ENCODE measurements around the gene PDXP.

PDXP gene

GRCh38 chr22:37674951-37675929 lies 16.7 kb downstream of the PDXP start, which contains the start of gene LGALS1:
Gene LGALS1 (plus strand): TSS chr22:37675636. CDS start chr22:37675703, 67 bp downstream.
- peak within 1 kb of the TSS; percentile 81 to 89 for H3K9ac ChIP-seq (ENCODE audit: low read length in 2 of 2)
- H3K9me3 ChIP-seq (ENCODE audit: control insufficient read depth in 2 of 2, low read length in 2 of 2), result no peaks in the 10 kb centered on the region
- peak within 1 kb of the TSS; percentile 94 for H3K27ac ChIP-seq (ENCODE audit: low read length)
- H3K36me3 ChIP-seq (ENCODE audit: control insufficient read depth in 2 of 2, insufficient read depth in 2 of 2, low read length in 2 of 2), result peaks cover 8 to 11% of the 10 kb centered on the region in 2 donors
- peaks cover 51% of the 10 kb centered on the region for H3K4me1 ChIP-seq (ENCODE audit: control insufficient read depth, insufficient read depth, low read length)
- peak within 1 kb of the TSS; percentile 87 to 94 for H3K4me3 ChIP-seq (ENCODE audit: low read length in 2 of 2)
- H3K27me3 ChIP-seq (ENCODE audit: control insufficient read depth in 1 of 2, insufficient read depth in 2 of 2, low read length in 2 of 2), result no peaks in the 10 kb centered on the region

- peak overlapping the region; percentile 94 for H3K27ac ChIP-seq (ENCODE audit: low read length)
- peaks cover 8 to 11% of the 10 kb centered on the region in 2 donors for H3K36me3 ChIP-seq (ENCODE audit: control insufficient read depth in 2 of 2, insufficient read depth in 2 of 2, low read length in 2 of 2)
- no peaks in the 10 kb centered on the region for H3K27me3 ChIP-seq (ENCODE audit: control insufficient read depth in 1 of 2, insufficient read depth in 2 of 2, low read length in 2 of 2)
- no peaks in the 10 kb centered on the region for H3K9me3 ChIP-seq (ENCODE audit: control insufficient read depth in 2 of 2, low read length in 2 of 2)
- peak overlapping the region; percentile 87 to 94 for H3K4me3 ChIP-seq (ENCODE audit: low read length in 2 of 2)
- H3K4me1 ChIP-seq (ENCODE audit: control insufficient read depth, insufficient read depth, low read length), result peaks cover 56% of the 10 kb centered on the region
- peak overlapping the region; percentile 81 to 89 for H3K9ac ChIP-seq (ENCODE audit: low read length in 2 of 2)
Observed at GRCh38 chr22:37675930-37676735, 17.6 kb downstream of the PDXP start.

- Histone ChIP-seq H3K27me3 (ENCODE audit: control insufficient read depth in 1 of 2, insufficient read depth in 2 of 2, low read length in 2 of 2) (no peaks in the 10 kb centered on the region), H3K4me1 (ENCODE audit: control insufficient read depth, insufficient read depth, low read length) (peaks cover 64% of the 10 kb centered on the region), H3K36me3 (ENCODE audit: control insufficient read depth in 2 of 2, insufficient read depth in 2 of 2, low read length in 2 of 2) (peaks cover 8 to 11% of the 10 kb centered on the region in 2 donors), H3K27ac (ENCODE audit: low read length) (peak overlapping the region; percentile 94), H3K9me3 (ENCODE audit: control insufficient read depth in 2 of 2, low read length in 2 of 2) (no peaks in the 10 kb centered on the region), H3K9ac (ENCODE audit: low read length in 2 of 2) (peak overlapping the region; percentile 80 to 81), H3K4me3 (ENCODE audit: low read length in 2 of 2) (peak overlapping the region; percentile 87 to 94)
Observed at GRCh38 chr22:37676736-37677492, 18.4 kb downstream of the PDXP start.

GRCh38 chr22:37677493-37677974 lies 19.0 kb downstream of the PDXP start:
- peaks cover 8 to 11% of the 10 kb centered on the region in 2 donors for H3K36me3 ChIP-seq (ENCODE audit: control insufficient read depth in 2 of 2, insufficient read depth in 2 of 2, low read length in 2 of 2)
- H3K27ac ChIP-seq (ENCODE audit: low read length), result peak overlapping the region; percentile 94
- no peaks in the 10 kb centered on the region for H3K9me3 ChIP-seq (ENCODE audit: control insufficient read depth in 2 of 2, low read length in 2 of 2)
- H3K4me1 ChIP-seq (ENCODE audit: control insufficient read depth, insufficient read depth, low read length), result peaks cover 61% of the 10 kb centered on the region
- peak overlapping the region; percentile 87 to 94 for H3K4me3 ChIP-seq (ENCODE audit: low read length in 2 of 2)
- H3K27me3 ChIP-seq (ENCODE audit: control insufficient read depth in 1 of 2, insufficient read depth in 2 of 2, low read length in 2 of 2), result no peaks in the 10 kb centered on the region
- H3K9ac ChIP-seq (ENCODE audit: low read length in 2 of 2), result peak overlapping the region; percentile 58 to 81

- peaks cover 53% of the 10 kb centered on the region for H3K4me1 ChIP-seq (ENCODE audit: control insufficient read depth, insufficient read depth, low read length)
- H3K4me3 ChIP-seq (ENCODE audit: low read length in 2 of 2), result peak overlapping the region; percentile 19 to 54
- no peaks in the 10 kb centered on the region for H3K9me3 ChIP-seq (ENCODE audit: control insufficient read depth in 2 of 2, low read length in 2 of 2)
- no peaks in the 10 kb centered on the region for H3K27me3 ChIP-seq (ENCODE audit: control insufficient read depth in 1 of 2, insufficient read depth in 2 of 2, low read length in 2 of 2)
- no peak overlapping the region for H3K27ac ChIP-seq (ENCODE audit: low read length)
- peaks cover 8 to 11% of the 10 kb centered on the region in 2 donors for H3K36me3 ChIP-seq (ENCODE audit: control insufficient read depth in 2 of 2, insufficient read depth in 2 of 2, low read length in 2 of 2)
- H3K9ac ChIP-seq (ENCODE audit: low read length in 2 of 2), result peak overlapping the region in 1 of 2 donors; percentile 45
Observed at GRCh38 chr22:37678372-37678771, 19.8 kb downstream of the PDXP start.

- Histone ChIP-seq H3K9me3 (ENCODE audit: control insufficient read depth in 2 of 2, low read length in 2 of 2) (no peaks in the 10 kb centered on the region), H3K27ac (ENCODE audit: low read length) (peak overlapping the region; percentile 24), H3K4me3 (ENCODE audit: low read length in 2 of 2) (no peak overlapping the region), H3K9ac (ENCODE audit: low read length in 2 of 2) (no peak overlapping the region), H3K27me3 (ENCODE audit: control insufficient read depth in 1 of 2, insufficient read depth in 2 of 2, low read length in 2 of 2) (no peaks in the 10 kb centered on the region), H3K4me1 (ENCODE audit: control insufficient read depth, insufficient read depth, low read length) (peaks cover 45% of the 10 kb centered on the region), H3K36me3 (ENCODE audit: control insufficient read depth in 2 of 2, insufficient read depth in 2 of 2, low read length in 2 of 2) (peaks cover 8 to 11% of the 10 kb centered on the region in 2 donors)
Observed at GRCh38 chr22:37679670-37680069, 21.1 kb downstream of the PDXP start.

- H3K9me3 ChIP-seq (ENCODE audit: control insufficient read depth in 2 of 2, low read length in 2 of 2), result no peaks in the 10 kb centered on the region
- no peak overlapping the region for H3K4me3 ChIP-seq (ENCODE audit: low read length in 2 of 2)
- H3K27ac ChIP-seq (ENCODE audit: low read length), result peak overlapping the region; percentile 18
- H3K4me1 ChIP-seq (ENCODE audit: control insufficient read depth, insufficient read depth, low read length), result peaks cover 39% of the 10 kb centered on the region
- H3K9ac ChIP-seq (ENCODE audit: low read length in 2 of 2), result no peak overlapping the region
- H3K36me3 ChIP-seq (ENCODE audit: control insufficient read depth in 2 of 2, insufficient read depth in 2 of 2, low read length in 2 of 2), result peaks cover 8 to 11% of the 10 kb centered on the region in 2 donors
- H3K27me3 ChIP-seq (ENCODE audit: control insufficient read depth in 1 of 2, insufficient read depth in 2 of 2, low read length in 2 of 2), result no peaks in the 10 kb centered on the region
Observed at GRCh38 chr22:37680191-37680851, 21.8 kb downstream of the PDXP start.

- Histone ChIP-seq H3K9me3 (ENCODE audit: control insufficient read depth in 2 of 2, low read length in 2 of 2) (no peaks in the 10 kb centered on the region), H3K27me3 (ENCODE audit: control insufficient read depth in 1 of 2, insufficient read depth in 2 of 2, low read length in 2 of 2) (no peaks in the 10 kb centered on the region), H3K4me3 (ENCODE audit: low read length in 2 of 2) (no peak overlapping the region), H3K4me1 (ENCODE audit: control insufficient read depth, insufficient read depth, low read length) (peaks cover 37% of the 10 kb centered on the region), H3K9ac (ENCODE audit: low read length in 2 of 2) (no peak overlapping the region), H3K27ac (ENCODE audit: low read length) (peak overlapping the region; percentile 18), H3K36me3 (ENCODE audit: control insufficient read depth in 2 of 2, insufficient read depth in 2 of 2, low read length in 2 of 2) (peaks cover 8 to 11% of the 10 kb centered on the region in 2 donors)
Observed at GRCh38 chr22:37681001-37681424, 22.5 kb downstream of the PDXP start.

GRCh38 chr22:37681556-37682049 lies 23.1 kb downstream of the PDXP start:
- Histone ChIP-seq H3K9me3 (ENCODE audit: control insufficient read depth in 2 of 2, low read length in 2 of 2) (no peaks in the 10 kb centered on the region), H3K36me3 (ENCODE audit: control insufficient read depth in 2 of 2, insufficient read depth in 2 of 2, low read length in 2 of 2) (peaks cover 8 to 11% of the 10 kb centered on the region in 2 donors), H3K4me3 (ENCODE audit: low read length in 2 of 2) (no peak overlapping the region), H3K9ac (ENCODE audit: low read length in 2 of 2) (peak overlapping the region in 1 of 2 donors; percentile 5), H3K4me1 (ENCODE audit: control insufficient read depth, insufficient read depth, low read length) (peaks cover 38% of the 10 kb centered on the region), H3K27ac (ENCODE audit: low read length) (no peak overlapping the region), H3K27me3 (ENCODE audit: control insufficient read depth in 1 of 2, insufficient read depth in 2 of 2, low read length in 2 of 2) (no peaks in the 10 kb centered on the region)
